ENCODE data around the gene ZNF407.

ZNF407 gene

DNA sequence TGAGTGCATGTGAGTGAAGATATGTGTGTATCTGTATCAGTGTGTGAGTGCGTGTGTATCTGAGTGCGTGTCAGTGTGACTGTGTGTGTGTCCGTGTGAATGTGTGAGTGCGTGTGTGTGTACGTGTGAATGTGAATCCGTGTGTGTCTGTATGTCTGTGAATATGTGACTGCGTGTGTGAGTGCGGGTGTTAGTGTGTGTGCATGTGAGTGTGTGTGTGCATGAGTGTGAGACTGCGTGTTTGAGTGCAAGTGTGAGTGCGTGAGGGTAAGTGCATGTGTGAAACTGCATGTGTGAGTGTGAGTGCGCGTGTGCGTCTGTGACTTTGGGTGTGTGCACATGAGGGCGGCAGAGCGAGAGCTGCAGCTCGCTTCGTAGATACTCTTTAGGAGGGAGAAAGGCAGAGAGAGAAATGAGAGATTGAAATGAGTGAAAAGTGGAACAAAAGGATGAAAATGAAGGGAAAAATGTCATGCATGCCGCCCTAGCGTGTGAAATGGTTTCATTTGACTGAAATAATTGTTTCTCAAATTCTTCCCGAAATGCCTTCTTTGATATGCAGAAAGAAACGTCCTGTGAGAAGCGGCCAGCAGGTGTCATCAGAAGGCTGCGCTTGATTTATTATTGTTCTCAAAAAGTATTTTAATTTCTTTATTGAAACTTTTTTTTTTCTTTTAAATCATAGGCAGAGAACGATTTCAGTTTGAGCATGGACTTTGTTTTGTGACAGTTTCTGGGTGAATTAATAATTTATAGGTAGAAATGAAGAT, 25.6 kb downstream of the ZNF407 start:
- TF ChIP-seq, protein P1, sequence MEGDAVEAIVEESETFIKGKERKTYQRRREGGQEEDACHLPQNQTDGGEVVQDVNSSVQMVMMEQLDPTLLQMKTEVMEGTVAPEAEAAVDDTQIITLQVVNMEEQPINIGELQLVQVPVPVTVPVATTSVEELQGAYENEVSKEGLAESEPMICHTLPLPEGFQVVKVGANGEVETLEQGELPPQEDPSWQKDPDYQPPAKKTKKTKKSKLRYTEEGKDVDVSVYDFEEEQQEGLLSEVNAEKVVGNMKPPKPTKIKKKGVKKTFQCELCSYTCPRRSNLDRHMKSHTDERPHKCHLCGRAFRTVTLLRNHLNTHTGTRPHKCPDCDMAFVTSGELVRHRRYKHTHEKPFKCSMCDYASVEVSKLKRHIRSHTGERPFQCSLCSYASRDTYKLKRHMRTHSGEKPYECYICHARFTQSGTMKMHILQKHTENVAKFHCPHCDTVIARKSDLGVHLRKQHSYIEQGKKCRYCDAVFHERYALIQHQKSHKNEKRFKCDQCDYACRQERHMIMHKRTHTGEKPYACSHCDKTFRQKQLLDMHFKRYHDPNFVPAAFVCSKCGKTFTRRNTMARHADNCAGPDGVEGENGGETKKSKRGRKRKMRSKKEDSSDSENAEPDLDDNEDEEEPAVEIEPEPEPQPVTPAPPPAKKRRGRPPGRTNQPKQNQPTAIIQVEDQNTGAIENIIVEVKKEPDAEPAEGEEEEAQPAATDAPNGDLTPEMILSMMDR (IDR thresholded peaks at IDR 0.05; ENCODE audit: extremely low read depth, insufficient read depth, missing control alignments), result peak; percentile 42
- DNase-seq (ENCODE audit: low spot score), result no peak
- in situ Hi-C loops (cut with MboI; ENCODE audit: low pct_unique_long_range_greater_than_20kb, low sequenced_read_pairs, unreplicated experiment), result no loop called here

DNA sequence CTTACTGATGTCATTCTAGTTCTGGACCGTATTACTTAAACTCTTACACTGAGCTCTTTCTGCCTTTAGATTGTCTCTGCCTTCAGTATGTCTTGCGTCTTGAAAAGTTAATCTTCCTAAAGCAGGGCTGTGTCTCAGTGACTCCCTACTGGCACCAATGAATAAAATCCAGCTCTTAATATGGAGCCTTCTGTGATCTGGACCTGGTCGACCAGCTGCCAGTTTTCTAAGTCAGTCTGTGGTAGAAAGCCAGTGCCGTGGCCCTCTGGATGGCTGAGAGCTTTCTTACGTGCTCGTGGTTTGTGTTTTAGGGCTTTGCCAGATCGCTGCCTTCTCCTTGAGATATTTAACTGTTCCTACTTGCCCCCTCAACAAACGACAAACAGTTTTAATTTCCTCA, 26.8 kb downstream of the ZNF407 start:
- in situ Hi-C loops (cut with MboI; ENCODE audit: low pct_unique_long_range_greater_than_20kb, low sequenced_read_pairs, unreplicated experiment), result no loop called here
- no peak for DNase-seq (ENCODE audit: low spot score)
- TF ChIP-seq, protein P1 (IDR thresholded peaks at IDR 0.05; ENCODE audit: extremely low read depth, insufficient read depth, missing control alignments), result no peak

DNA sequence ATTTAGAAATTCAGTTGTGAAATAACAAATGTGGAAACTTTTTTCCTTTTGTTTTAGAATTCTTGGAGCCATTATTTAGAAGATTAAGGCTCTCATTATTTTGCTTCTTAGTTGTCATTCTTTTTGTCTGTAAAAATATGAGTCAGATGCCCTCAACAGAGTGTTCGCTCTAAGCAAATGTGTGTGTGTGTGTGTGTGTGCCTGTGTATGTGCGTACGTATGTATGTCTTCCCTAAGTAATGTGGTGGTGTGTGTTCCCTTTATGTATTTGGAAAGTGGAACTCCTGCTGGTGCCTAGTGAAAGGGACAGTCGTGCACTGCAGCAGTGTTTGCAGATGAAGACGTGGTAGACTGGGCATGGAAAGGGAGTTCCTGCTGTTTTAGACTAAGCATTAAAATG, 27.5 kb downstream of the ZNF407 start:
- no peak for DNase-seq (ENCODE audit: low spot score)
- TF ChIP-seq, protein P1 (IDR thresholded peaks at IDR 0.05; ENCODE audit: extremely low read depth, insufficient read depth, missing control alignments), result no peak
- in situ Hi-C loops (cut with MboI; ENCODE audit: low pct_unique_long_range_greater_than_20kb, low sequenced_read_pairs, unreplicated experiment), result no loop called here

- in situ Hi-C loops (cut with MboI; ENCODE audit: low pct_unique_long_range_greater_than_20kb, low sequenced_read_pairs, unreplicated experiment), result no loop called here
- no peak for DNase-seq (ENCODE audit: low spot score)
- TF ChIP-seq, protein P1 (IDR thresholded peaks at IDR 0.05; ENCODE audit: extremely low read depth, insufficient read depth, missing control alignments), result no peak
These were observed 28.6 kb downstream of the ZNF407 start for GRCh38 chr18:74626049-74626874.

GRCh38 chr18:74630804-74631203, 33.1 kb downstream of the ZNF407 start:
- TF ChIP-seq, protein P1 (IDR thresholded peaks at IDR 0.05; ENCODE audit: extremely low read depth, insufficient read depth, missing control alignments), result no peak

DNA sequence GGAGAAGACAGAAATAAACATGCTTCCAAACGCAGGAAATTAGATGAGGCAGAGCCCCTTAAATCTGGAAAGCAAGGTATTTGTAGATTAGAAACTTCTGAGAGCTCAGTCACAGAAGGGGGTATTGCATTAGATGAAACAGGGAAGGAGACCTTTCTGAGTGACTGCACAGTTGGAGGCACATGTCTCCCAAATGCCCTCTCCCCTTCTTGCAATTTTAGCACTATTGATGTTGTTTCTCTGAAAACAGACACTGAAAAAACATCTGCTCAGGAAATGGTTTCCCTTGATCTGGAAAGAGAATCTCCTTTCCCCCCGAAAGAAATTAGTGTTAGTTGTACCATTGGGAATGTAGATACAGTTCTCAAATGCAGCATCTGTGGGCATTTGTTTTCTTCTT, 33.5 kb downstream of the ZNF407 start:
- TF ChIP-seq, protein P1 (IDR thresholded peaks at IDR 0.05; ENCODE audit: extremely low read depth, insufficient read depth, missing control alignments), result no peak
- in situ Hi-C loops (cut with MboI; ENCODE audit: low pct_unique_long_range_greater_than_20kb, low sequenced_read_pairs, unreplicated experiment), result no loop called here
- DNase-seq (ENCODE audit: low spot score), result no peak

More at GRCh38 chr18:74630804-74631203, 33.1 kb downstream of the ZNF407 start:
- no peak for DNase-seq (ENCODE audit: low spot score)
- in situ Hi-C loops (cut with MboI; ENCODE audit: low pct_unique_long_range_greater_than_20kb, low sequenced_read_pairs, unreplicated experiment), result no loop called here
